AG10803 (cell line): ENCODE data around the gene ASF1B.

ENCODE experiments used
- DNase-seq: peaks from one replicate; pipeline ENCODE4 v3.0.0; 2010; ENCODE audit warnings: low read depth
- H3K4me3 ChIP-seq: 2 replicates; pipeline ENCODE4 v1.5.1; 2011; ENCODE audit warnings: mild to moderate bottlenecking, low read length, control low read depth
- TF ChIP-seq, protein P1 (sequence below): conservative IDR thresholded peaks from 2 replicates; pipeline ENCODE4 v1.5.1; 2011; ENCODE audit warnings: mild to moderate bottlenecking, low read length, control low read depth, inconsistent platforms

ASF1B gene

GRCh38 chr19:14175351-14175792 is 39.0 kb upstream of the ASF1B start:
- TF ChIP-seq, protein P1, sequence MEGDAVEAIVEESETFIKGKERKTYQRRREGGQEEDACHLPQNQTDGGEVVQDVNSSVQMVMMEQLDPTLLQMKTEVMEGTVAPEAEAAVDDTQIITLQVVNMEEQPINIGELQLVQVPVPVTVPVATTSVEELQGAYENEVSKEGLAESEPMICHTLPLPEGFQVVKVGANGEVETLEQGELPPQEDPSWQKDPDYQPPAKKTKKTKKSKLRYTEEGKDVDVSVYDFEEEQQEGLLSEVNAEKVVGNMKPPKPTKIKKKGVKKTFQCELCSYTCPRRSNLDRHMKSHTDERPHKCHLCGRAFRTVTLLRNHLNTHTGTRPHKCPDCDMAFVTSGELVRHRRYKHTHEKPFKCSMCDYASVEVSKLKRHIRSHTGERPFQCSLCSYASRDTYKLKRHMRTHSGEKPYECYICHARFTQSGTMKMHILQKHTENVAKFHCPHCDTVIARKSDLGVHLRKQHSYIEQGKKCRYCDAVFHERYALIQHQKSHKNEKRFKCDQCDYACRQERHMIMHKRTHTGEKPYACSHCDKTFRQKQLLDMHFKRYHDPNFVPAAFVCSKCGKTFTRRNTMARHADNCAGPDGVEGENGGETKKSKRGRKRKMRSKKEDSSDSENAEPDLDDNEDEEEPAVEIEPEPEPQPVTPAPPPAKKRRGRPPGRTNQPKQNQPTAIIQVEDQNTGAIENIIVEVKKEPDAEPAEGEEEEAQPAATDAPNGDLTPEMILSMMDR, result no peak
- H3K4me3 ChIP-seq, result no peak overlapping the region
- no peak for DNase-seq

- TF ChIP-seq, protein P1, result no peak
- no peak overlapping the region for H3K4me3 ChIP-seq
- no peak for DNase-seq
Observed at GRCh38 chr19:14174883-14175282, 38.5 kb upstream of the ASF1B start.

- TF ChIP-seq, protein P1, result no peak
- H3K4me3 ChIP-seq, result no peak overlapping the region
- DNase-seq, result no peak
Observed at GRCh38 chr19:14168993-14169392, 32.6 kb upstream of the ASF1B start.

- no peak overlapping the region for H3K4me3 ChIP-seq
- TF ChIP-seq, protein P1, result no peak
Observed at GRCh38 chr19:14168259-14168972, 32.0 kb upstream of the ASF1B start.

DNA sequence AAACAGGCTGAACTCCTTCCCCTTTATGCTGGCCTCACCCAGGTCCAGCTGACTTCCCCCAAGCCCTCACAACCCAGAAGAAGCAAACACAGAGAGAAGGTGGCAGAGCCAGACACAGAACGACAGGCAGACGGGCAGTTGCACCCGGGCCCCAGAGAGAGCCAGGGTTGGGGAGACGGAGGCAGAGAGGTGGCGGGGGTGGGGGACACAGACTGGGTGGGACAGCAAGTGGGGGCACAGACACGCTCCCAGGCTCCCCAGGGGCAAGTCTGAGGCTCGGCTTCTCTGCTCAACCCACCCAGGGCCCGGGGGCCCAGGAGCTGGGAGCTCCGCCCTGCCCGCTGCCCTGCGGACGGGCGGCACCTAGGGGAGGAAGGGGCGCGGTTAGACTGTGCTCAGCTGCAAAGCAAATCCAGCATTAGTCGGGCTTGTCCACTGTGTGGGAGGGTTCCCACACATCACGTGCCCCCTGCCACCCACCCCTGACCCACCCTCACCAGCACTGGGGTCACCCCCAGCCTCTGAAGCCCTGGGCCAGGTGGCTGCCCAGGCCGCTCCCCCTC is 31.3 kb upstream of the ASF1B start:
- TF ChIP-seq, protein P1, result no peak
- no peak for DNase-seq
- no peak overlapping the region for H3K4me3 ChIP-seq

More at GRCh38 chr19:14168259-14168972, 32.0 kb upstream of the ASF1B start:
- DNase-seq, result no peak

GRCh38 chr19:14166999-14167575 is 30.7 kb upstream of the ASF1B start:
- TF ChIP-seq, protein P1, result no peak
- no peak overlapping the region for H3K4me3 ChIP-seq
- no peak for DNase-seq
